Stimulated activated naive CD8-positive, alpha-beta T cell treated with anti-CD3 and anti-CD28 coated beads, Interleukin-15, Interleukin-2, amounts not matched to agents 100 U/mL and 50 U/mL, for 24 hours (primary cell): Measurements from ENCODE around the gene TLCD1.

ENCODE experiments used
- ATAC-seq: fragments of 150-1000 bp; cut with Tn5 transposase; one replicate; pipeline ENCODE4 v1.10.0; 2021
- DNase-seq: peaks from one replicate; pipeline ENCODE4 v3.0.0; 2021

Gene TLCD1

DNA sequence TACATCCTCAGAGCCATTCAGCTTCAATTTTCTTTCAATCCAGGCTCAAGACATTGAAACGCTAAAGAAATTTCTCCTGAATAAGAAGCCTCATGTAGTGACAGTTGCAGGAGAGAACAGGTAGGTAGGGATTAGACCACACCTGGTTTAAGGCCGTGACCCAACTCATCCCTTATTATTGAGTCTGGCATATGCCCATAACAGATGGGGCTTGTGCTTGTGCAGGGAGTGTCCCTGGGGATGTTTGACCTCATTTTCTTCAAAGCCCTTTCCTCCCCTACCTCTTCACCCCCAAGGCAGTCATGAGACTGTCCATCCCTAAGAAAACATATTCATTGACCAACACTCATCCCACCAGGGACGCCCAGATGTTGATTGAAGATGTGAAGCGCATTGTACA lies 39.7 kb downstream of the TLCD1 start:
- ATAC-seq: no peak

DNA sequence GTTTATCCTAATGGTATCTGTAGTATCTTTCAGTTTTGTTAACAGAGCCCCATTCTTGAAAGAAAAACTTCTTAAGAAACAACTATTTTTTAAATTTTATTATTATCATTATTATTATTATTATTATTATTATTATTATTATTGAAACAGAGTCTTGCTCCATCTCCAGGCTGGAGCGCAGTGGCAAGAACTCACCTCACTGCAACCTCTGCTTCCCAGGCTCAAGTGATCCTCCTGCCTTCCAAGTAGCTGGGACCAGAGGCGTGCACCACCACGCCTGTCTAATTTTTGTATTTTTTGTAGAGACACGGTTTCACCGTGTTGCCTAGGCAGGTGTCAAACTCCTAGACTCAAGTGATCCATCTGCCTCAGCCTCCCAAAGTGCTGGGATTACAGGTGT lies 40.7 kb downstream of the TLCD1 start:
- DNase-seq (no peak), ATAC-seq (no peak)

More for the DNA sequence above, 39.7 kb downstream of the TLCD1 start:
- DNase-seq: no peak

DNA sequence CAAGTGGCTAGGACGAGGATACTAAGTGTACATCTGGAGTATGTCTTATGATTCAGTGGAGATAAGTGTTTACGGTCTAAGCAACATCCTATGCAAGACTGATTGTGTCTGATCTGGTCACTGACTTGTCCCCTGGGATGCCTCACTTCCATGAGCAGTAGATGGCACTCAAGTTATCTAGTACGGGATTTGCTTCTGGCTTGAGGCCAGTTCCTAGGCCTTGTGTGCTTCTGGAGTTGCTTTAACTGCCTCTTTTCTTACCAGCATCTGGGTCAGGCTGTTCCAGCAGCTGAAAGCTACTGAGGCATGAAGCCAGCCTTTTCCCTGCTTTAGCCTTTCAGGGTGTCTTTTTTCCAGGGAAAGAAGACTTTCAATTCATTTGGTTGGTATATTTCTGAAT lies 41.1 kb downstream of the TLCD1 start:
- DNase-seq (no peak), ATAC-seq (no peak)

DNA sequence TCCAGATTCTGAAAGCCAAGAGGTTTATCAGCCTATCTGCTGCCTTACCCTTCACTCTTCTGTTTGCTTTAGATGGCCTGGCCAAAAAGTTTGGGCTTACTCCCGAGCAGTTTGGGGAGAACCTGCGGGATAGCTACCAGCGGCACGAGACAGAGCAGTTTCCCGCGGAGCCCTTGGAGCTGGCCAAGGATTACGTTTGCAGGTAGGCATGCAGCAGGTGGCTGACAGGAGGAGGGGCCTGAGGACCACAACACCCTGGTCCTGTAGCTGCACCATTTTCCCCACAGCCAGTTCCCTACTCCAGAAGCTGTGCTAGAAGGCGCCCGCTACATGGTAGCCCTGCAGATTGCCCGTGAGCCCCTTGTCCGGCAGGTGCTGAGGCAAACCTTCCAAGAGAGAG lies 43.4 kb downstream of the TLCD1 start:
- ATAC-seq (no peak), DNase-seq (no peak)

DNA sequence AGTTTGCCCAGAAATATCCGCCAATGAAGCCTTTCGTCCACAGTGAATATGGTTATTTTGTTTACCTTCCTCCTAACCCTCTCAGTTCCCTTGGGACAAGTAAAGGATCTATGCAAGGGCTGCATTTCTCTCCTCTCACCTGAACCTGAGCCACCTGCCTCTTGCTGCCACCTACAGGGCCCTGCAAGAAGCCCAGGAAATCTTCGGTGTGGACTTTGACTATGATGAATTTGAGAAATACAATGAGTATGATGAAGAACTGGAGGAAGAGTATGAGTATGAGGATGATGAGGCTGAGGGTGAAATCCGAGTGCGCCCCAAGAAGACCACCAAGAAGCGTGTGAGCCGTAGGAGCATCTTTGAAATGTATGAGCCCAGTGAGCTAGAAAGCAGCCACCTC lies 50.1 kb downstream of the TLCD1 start:
- ATAC-seq (no peak), DNase-seq (no peak)

DNA sequence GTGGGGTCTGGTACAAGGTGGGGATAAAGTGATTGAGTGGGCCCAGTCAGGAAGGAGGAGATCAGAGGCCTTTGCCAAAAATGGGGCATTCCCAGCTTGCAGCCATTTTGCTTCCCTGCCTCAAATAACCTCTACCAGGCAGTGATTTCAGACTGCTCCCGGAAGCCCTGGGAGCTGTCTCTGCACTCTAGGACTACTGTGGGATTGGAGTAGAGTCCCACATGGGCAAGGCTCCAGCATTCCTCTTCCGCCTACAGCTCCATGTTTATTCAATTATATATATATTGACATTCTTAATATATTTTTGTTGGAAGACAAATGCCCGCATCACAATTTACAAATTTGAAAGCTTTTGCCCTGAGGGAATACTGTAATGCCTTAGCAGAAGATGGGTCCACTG lies 50.5 kb downstream of the TLCD1 start:
- DNase-seq (no peak), ATAC-seq (no peak)
